ENCODE results near the gene MMP1.

Gene MMP1

DNA sequence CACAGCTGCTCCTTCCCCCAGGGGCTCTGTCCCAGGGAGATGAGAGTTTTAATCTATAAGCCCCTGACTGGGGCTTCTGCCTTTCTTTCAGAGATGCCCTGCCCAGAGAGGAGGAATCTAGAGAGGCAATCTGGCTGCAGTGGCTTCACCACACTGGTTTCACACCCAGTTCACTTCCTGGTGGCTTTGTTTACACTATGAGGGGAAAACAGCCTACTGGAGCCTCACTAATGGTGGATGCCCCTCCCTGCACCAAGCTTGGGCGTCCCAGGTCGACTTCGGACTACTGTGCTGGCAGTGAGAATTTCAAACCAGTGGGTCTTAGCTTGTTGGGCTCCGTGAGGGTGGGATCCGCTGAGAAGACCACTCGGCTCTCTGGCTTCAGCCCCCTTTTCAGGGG is 21.5 kb upstream of the MMP1 start:
- Histone ChIP-seq H3K4me3 (replicated peaks; ENCODE audit: low read depth, low read length) (no peak overlapping the region), H3K36me3 (ENCODE audit: control insufficient read depth, insufficient read depth, low read length) (no peaks in the 10 kb centered on the region), H3K27me3 (replicated peaks; ENCODE audit: control insufficient read depth, insufficient read depth, low read length) (no peaks in the 10 kb centered on the region; the same call in 1 of the 2 replicates)
- no peak for DNase-seq (ENCODE audit: extremely low read depth, insufficient read length)
- TF ChIP-seq, protein P1, sequence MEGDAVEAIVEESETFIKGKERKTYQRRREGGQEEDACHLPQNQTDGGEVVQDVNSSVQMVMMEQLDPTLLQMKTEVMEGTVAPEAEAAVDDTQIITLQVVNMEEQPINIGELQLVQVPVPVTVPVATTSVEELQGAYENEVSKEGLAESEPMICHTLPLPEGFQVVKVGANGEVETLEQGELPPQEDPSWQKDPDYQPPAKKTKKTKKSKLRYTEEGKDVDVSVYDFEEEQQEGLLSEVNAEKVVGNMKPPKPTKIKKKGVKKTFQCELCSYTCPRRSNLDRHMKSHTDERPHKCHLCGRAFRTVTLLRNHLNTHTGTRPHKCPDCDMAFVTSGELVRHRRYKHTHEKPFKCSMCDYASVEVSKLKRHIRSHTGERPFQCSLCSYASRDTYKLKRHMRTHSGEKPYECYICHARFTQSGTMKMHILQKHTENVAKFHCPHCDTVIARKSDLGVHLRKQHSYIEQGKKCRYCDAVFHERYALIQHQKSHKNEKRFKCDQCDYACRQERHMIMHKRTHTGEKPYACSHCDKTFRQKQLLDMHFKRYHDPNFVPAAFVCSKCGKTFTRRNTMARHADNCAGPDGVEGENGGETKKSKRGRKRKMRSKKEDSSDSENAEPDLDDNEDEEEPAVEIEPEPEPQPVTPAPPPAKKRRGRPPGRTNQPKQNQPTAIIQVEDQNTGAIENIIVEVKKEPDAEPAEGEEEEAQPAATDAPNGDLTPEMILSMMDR (IDR thresholded peaks at IDR 0.05; ENCODE audit: insufficient read depth, low read length, poor library complexity, severe bottlenecking): no peak

DNA sequence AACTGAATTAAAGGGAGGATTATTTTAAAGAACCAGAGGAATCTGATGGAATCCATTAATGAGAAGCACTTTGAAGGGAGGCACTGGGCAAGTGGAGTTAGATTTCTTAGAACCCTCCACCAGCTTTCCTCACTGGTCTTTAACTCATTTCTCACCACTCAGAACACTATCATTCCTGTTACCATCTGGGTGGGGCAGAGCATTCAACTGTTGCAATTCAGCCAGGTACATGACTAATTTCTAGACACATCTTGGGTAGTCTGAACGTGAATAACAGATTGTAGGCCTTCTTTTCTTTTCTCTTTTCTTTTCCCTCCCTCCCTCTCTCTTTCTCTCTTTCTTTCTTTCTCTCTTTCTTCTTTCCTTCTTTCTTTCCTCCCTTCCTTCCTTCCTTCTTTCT is 15.5 kb upstream of the MMP1 start:
- no peaks in the 10 kb centered on the region for H3K36me3 ChIP-seq (ENCODE audit: control insufficient read depth, insufficient read depth, low read length)
- TF ChIP-seq, protein P1 (IDR thresholded peaks at IDR 0.05; ENCODE audit: insufficient read depth, low read length, poor library complexity, severe bottlenecking): no peak
- no peak for DNase-seq (ENCODE audit: extremely low read depth, insufficient read length)
- H3K4me3 ChIP-seq (replicated peaks; ENCODE audit: low read depth, low read length): no peak overlapping the region
- H3K27me3 ChIP-seq (replicated peaks; ENCODE audit: control insufficient read depth, insufficient read depth, low read length): no peaks in the 10 kb centered on the region

DNA sequence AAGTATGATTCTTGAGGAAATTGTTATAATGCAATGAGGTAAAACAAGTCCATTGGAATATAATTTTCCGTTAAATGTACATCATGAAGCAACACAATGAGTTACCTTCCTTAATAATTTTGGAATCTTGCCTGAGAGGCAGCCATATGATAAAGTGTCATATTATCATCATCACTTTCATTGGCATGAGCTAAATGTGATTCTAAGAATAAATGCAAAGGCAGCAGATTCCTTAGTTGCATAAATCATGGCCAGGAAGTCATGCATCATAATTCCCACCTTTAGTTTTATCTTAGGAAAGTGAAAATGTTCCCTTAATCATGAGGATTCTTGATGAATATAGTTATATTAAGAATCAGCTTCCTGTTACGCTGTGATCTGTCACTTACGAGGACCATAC is 14.2 kb upstream of the MMP1 start:
- no peak for DNase-seq (ENCODE audit: extremely low read depth, insufficient read length)
- Histone ChIP-seq H3K4me3 (replicated peaks; ENCODE audit: low read depth, low read length) (no peak overlapping the region), H3K36me3 (ENCODE audit: control insufficient read depth, insufficient read depth, low read length) (no peaks in the 10 kb centered on the region), H3K27me3 (replicated peaks; ENCODE audit: control insufficient read depth, insufficient read depth, low read length) (no peaks in the 10 kb centered on the region)
- TF ChIP-seq, protein P1 (IDR thresholded peaks at IDR 0.05; ENCODE audit: insufficient read depth, low read length, poor library complexity, severe bottlenecking): no peak

DNA sequence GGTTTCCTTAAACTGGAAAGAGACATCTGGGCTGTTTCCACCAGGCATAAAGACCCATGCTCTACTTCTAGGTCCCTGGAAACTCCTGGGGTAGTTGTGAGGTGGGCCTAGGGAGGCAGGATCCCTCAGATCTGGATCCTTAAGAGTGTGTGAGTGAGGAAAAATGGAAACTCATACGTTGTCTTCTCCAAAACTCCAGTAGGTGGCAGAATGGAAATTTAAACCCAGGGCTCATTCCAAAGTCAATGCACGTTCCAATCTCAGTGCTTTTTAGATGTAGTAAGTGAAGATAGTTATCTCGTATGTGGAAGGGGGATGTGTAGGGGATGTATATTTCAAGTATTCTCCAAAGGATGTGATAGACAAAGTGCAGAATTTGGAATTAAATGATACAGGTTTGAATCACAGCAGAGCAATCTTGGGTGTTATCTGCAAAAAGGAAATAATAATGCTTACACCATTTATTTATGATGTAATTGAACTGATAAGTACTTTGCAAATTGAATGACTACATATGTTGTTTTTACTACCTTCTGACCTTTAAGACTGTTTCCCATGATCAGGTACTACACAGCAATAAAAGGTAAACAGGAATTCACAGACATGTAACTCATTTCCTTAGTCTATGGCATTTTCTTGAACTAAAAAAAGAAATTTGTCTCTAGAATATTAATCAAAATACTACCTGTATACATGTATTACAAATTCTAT is 13.1 kb upstream of the MMP1 start:
- Histone ChIP-seq H3K36me3 (ENCODE audit: control insufficient read depth, insufficient read depth, low read length) (no peaks in the 10 kb centered on the region), H3K4me3 (replicated peaks; ENCODE audit: low read depth, low read length) (no peak overlapping the region), H3K27me3 (replicated peaks; ENCODE audit: control insufficient read depth, insufficient read depth, low read length) (no peaks in the 10 kb centered on the region)
- no peak for DNase-seq (ENCODE audit: extremely low read depth, insufficient read length)
- TF ChIP-seq, protein P1 (IDR thresholded peaks at IDR 0.05; ENCODE audit: insufficient read depth, low read length, poor library complexity, severe bottlenecking): peak; percentile 42

DNA sequence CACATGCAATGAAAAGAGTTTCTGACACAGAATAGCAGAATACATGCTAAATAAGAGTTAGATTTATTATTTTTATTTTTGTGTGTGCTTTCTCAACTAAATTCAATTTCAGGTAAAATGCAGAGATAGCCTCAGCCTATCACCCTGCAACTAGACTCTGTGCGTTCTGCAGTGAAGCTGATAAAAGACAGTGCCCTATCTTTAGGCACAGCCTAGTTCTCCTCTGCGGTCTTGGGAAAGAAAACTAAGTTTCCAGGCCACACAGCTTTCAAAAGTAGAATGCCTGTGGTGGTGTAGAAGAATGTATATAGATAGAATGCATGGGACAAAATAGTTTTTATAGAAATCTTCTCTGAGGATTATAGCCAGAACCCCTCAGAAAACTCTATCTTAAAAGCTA is 12.0 kb upstream of the MMP1 start:
- no peaks in the 10 kb centered on the region for H3K36me3 ChIP-seq (ENCODE audit: control insufficient read depth, insufficient read depth, low read length)
- no peak overlapping the region for H3K4me3 ChIP-seq (replicated peaks; ENCODE audit: low read depth, low read length)
- no peak for DNase-seq (ENCODE audit: extremely low read depth, insufficient read length)
- H3K27me3 ChIP-seq (replicated peaks; ENCODE audit: control insufficient read depth, insufficient read depth, low read length): no peaks in the 10 kb centered on the region
- TF ChIP-seq, protein P1 (IDR thresholded peaks at IDR 0.05; ENCODE audit: insufficient read depth, low read length, poor library complexity, severe bottlenecking): no peak

DNA sequence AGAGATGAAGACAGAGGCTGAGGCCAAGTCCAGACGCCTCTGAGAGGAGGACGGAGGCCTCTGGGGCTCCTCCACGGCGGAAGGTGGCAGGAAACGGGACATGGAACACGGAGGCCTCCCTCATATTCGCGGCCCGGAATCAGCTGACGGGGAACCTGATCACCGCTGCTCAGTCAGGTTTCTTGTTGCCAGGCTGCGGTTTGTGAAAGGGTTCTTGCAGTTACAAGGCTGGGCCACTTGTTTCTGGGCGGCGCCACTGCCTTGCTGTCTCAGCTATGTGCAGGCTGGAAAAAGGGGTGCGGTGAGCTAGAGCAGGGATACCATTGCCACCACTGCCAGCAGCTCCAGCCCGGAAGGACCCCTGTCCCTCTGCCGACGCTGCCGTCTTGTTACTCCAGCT is 10.0 kb upstream of the MMP1 start:
- Histone ChIP-seq H3K4me3 (replicated peaks; ENCODE audit: low read depth, low read length) (no peak overlapping the region), H3K27me3 (replicated peaks; ENCODE audit: control insufficient read depth, insufficient read depth, low read length) (no peaks in the 10 kb centered on the region), H3K36me3 (ENCODE audit: control insufficient read depth, insufficient read depth, low read length) (no peaks in the 10 kb centered on the region)
- TF ChIP-seq, protein P1 (IDR thresholded peaks at IDR 0.05; ENCODE audit: insufficient read depth, low read length, poor library complexity, severe bottlenecking): peak; percentile 16
- no peak for DNase-seq (ENCODE audit: extremely low read depth, insufficient read length)

Data from GM06990 (cell line).